ENCODE results near the gene EDEM3. TPM values are rescaled to one million over a fixed set of nuclear protein-coding genes. Genes with fewer than 3 reads are reported as not detected.

Gene EDEM3
- total and polyA plus RNA-seq, 2 of the 8 experiments (the other 6 are each of a cell fraction or from before 2014, with no cell fraction given), result 1.6 to 14.0 TPM

GRCh38 chr1:184757891-184758290, 3.2 kb upstream of the EDEM3 start (continued):
- no peak for TF ChIP-seq CHD7 (IDR thresholded peaks at IDR 0.05; ENCODE audit: insufficient replicate concordance, low read length)
- no peak for TF ChIP-seq KDM5A (IDR thresholded peaks at IDR 0.05; ENCODE audit: low read length)
- no peak for TF ChIP-seq CTBP2 (IDR thresholded peaks at IDR 0.05; ENCODE audit: borderline replicate concordance, insufficient read depth, insufficient read length, low read length)
- TF ChIP-seq SP4 (IDR thresholded peaks at IDR 0.05; ENCODE audit: low read length), result no peak
- TF ChIP-seq E2F6 (IDR thresholded peaks at IDR 0.05), result no peak
- no peak for TF ChIP-seq CTCF (IDR thresholded peaks at IDR 0.05; ENCODE audit: control extremely low read depth in 1 of 3, insufficient read depth in 1 of 3, low read depth in 1 of 3, low read length in 3 of 3)
- no peak for TF ChIP-seq CREB1 (IDR thresholded peaks at IDR 0.05)
- TF ChIP-seq RFX5 (IDR thresholded peaks at IDR 0.05; ENCODE audit: borderline replicate concordance, low read depth, low read length), result no peak
- no peak for TF ChIP-seq ASH2L (IDR thresholded peaks at IDR 0.05; ENCODE audit: low read length)

Data from H1 (cell line).